Measurements from ENCODE around the gene FOXB1.
A peak's percentile ranks its signal among the peaks of the same experiment; 100 is the strongest.

Gene FOXB1

GRCh38 chr15:59999612-60000112, 4.4 kb upstream of the FOXB1 start:
- DNase-seq, result no peak

GRCh38 chr15:60000113-60000823, 3.8 kb upstream of the FOXB1 start:
- DNase-seq, result no peak

DNA sequence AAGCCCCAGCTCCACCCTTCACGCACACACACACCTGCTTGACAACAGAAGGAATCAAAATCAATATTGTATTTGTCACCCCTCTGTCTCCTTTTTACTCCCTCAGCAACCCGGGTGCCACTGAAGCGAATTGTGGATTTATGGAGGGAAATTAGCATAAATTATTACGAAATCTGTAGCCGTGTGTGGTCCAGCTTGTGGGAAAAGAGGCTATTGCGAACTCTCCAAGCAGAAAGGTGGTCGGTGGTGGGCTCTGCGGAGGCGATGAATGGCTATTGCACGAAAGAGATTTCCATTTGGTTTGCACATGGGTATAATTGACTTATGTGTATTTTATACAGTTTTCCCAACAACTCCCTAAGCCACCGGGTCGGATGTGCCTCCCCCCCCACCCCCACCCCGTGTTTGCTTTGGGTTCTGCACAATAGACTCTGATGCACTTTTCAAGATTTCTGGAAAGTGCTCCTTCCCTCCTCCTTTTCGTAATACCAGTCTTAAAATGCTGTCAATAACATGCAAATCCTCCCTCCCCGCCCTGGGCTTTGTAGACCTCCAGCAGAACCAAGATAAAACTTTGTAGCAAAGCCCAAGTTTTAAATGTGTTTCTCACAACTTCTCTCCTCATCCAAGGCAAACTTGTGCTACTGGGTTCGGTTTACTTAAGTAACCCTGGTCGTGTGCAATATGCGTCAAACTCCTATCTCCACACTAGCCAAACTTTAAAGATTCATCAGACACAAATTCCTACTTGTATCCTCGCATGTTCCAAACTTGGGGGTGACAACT, 3.1 kb upstream of the FOXB1 start:
- DNase-seq, result no peak

GRCh38 chr15:60001610-60002527, 2.2 kb upstream of the FOXB1 start:
- peak; percentile 31 for DNase-seq

DNA sequence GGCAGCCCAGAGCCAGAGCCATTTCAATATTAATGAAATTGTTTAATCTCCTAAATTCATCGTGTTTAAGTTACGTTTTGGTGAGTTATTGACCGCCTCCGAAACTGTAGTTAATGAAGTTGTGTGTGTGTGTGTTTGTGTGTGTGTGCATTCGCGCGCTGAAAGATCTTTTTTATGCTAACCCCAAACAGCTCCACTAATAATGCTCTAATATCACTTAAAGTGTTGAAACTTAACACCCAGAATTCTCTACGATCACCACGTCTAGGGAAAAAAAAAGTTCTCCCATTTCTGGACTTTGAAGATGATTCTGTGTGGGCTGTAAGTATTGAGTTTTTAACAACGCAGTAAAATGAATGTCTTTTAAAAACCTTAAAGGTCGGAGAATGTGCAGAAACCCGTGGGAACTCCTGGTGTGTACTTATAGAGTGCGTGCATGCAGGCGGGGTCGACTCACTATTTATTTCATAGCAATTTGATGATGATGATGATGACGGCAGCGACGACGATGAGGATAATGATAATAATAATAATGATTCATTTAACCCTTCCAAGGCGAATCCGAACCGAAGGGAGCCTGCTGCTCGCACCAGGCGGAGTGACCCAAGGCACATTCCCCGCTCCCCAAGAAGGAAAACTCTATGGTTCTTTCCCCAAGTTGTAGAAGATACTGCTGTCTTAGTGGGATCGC, 1.4 kb upstream of the FOXB1 start:
- no peak for DNase-seq

- peak; percentile 44 for DNase-seq
These were observed 685 bp upstream of the FOXB1 start for GRCh38 chr15:60003243-60004008.

GRCh38 chr15:60004846-60005351, 788 bp downstream of the FOXB1 start:
- DNase-seq, result peak; percentile 57

DNA sequence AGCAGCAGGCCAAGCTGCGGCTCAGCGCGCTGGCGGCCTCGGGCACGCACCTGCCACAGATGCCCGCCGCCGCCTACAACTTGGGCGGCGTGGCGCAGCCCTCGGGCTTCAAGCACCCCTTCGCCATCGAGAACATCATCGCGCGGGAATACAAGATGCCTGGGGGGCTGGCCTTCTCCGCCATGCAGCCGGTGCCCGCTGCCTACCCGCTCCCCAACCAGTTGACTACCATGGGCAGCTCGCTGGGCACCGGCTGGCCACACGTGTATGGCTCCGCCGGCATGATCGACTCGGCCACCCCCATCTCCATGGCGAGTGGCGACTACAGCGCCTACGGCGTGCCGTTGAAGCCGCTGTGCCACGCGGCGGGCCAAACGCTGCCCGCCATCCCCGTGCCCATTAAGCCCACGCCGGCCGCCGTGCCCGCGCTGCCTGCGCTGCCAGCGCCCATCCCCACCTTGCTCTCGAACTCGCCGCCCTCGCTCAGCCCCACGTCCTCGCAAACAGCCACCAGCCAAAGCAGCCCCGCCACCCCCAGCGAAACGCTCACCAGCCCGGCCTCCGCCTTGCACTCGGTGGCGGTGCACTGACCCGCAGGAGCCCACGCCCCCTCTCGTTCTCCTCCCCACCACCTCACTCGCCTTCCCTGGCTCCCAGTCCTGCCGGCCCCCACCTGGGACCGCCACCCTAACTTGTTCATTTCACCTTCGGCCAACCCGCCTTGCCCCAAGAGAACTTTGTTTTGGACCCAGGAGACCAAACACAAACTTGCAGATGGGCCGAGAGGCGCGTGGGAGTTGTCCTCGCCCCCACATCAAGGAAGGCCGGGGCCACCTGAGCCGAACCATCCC, 1.5 kb downstream of the FOXB1 start:
- peak; percentile 37 for DNase-seq

DNA sequence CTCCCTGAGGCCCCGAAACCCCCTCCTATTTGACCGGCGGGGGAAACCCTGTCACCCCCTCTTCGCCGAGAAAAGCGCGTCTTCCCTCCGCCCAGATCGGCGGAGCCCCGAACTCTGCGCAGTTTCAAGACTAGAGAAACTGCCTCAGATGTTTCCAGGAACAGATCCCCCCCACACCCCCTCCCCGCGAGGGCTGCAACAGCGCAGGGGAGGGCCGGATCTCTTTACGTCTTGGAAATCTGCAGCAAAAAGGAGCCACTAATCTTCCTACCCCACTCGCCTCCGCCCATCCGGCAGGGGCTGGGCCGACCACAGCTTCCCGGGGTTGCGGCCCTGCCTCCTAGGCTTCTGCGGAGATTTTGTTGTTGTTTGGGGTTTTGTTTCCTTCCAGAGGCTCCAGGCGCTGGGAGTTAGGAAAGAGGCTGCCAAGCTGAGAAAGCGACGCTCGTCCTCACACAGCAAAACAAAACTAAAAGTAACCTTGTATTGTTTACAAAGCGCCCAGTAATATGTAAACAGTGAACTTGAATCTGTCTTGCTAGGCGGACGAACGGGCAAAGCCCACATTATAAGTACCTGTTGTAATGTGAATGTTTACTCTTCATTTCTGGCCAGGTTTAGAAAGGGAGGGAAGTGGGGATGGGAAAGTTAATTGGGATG, 2.2 kb downstream of the FOXB1 start:
- DNase-seq, result peak; percentile 74

DNA sequence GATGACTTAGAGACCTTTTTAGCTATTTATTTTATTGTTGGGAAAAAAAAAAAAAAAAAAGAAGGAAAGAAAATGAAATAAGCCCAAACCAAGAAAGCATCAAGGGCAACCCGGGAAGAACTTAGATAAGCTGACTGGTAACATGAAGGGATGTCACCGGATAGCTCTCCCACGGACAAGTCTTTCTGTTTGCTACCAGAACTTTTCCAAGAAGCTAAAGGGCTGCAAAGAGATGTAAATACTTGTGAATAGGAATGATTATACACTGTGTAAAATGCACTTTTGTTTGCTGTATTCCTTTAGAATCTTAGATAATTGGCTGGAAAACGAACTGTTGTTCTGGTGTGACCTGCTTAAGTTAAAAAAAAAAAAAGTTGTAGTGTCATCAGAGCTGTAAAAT, 2.8 kb downstream of the FOXB1 start:
- DNase-seq, result no peak

GRCh38 chr15:60009124-60009960, 5.2 kb downstream of the FOXB1 start:
- no peak for DNase-seq

DNA sequence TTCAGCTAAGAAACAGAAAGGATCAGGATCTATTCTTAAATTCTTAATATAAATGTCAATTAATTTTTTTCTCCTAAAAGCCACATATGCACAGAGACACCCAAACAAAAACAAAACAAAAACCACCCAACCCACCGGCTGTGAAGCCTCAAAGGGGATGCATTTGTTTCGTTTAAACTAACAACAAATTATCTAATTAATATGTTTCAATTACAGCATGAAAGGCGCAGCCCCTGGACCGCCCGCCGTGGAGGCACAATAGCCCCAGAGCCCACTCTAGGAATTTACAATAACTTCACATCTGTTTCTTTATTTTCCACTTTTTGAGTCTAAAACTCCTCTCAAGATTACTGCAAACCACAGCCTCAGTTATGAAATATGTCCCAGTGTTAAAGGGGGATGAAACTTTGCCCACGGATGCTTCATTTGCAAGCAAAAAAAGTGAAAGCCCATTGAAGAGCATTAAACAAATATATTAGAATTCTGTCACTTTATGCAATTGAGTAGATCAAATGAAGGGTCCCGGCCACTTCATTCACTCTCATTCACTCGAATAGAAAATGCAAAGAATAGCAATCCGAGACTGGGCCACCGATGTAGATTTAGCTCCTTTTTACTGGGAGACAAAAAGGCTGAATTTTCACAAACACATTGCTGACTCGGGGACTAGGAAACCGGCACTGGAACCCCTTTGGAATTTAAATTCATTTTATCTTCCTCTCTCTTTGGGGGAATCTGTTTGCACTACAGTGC, 6.0 kb downstream of the FOXB1 start:
- no peak for DNase-seq

- no peak for DNase-seq
These were observed 6.7 kb downstream of the FOXB1 start for GRCh38 chr15:60010858-60011257.

DNA sequence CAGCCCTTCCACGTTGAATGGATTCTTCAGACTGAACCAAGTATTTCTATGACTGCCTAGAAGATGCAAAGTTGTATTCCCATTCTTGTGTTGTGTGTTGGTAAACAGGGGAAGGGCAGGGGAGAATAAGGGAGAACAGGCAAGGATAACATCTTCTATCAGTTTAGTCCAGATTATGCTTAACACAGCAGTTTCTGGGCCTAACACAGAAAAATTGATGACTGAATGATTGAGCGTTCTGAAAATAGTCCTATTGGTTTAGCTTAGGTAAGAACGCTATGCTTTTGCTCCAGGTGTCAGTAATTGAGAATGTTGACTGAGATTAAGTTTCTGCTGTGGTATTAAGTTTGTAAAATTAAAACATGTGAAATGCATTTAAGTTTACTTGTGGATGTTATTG, 8.6 kb downstream of the FOXB1 start:
- DNase-seq, result no peak

DNA sequence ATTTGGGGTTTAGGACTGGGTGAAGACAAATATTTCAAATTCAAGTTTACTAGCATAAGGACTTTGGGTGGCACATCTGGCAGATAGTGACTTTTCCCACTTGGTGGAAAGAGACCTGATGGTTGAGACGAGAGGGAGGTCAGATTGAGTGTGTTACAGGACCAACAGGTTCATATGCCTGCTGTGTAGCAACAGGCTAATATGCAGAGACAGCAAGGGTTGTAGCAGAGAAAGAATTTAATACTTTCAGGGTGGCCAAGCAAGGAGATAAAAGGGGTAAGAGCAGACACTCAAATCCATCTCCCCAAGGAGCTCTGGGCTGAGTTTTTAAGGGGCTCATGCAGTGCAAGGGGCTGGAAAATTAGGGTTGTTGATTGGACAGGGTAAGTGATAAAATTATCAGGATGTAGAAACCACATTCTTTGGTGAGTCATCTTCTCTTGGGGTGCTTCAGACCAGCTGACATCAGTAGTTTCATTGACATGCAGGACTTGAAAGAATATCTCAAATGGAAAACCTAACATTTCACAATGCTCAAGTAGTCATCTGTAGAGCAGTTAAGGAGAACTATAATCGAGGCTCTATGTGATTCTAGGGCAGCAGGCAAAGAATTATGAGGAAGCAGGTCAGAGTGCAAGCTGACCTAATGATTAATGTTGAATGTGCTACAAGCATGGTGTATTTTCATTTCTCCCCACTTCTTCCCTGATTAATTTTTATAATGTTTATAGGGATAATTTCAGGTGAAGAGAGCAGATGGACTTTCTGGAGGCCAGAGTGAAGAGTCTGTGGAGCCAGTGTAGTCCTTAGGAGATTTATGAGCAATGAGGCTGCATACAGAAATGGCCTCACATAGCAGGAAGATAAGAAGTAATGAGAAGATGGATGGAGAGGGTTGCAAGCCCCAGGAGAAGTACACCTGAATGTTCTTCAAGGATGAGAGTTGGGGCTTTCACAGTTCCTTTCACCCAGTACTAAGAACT, 13.7 kb downstream of the FOXB1 start:
- DNase-seq, result no peak

GRCh38 chr15:60020736-60021135, 16.6 kb downstream of the FOXB1 start:
- no peak for DNase-seq

Data from activated T-cell treated with anti-CD3 and anti-CD28 coated beads, Interleukin-2, amount 50 U/mL, for 1 hour (primary cell).